ENCODE measurements around the gene SH2D5.
A peak's percentile ranks its signal among the peaks of the same experiment; 100 is the strongest.
"Not testable (repeated sequence)": the region's sequence is repeated elsewhere in the genome, so short reads cannot be mapped to it uniquely, and the experiment has no call there.

SH2D5 gene

GRCh38 chr1:20683614-20684013 lies 48.9 kb downstream of the SH2D5 start:
- DNase-seq (ENCODE audit: low spot score), result no peak
- TF ChIP-seq, protein P1, sequence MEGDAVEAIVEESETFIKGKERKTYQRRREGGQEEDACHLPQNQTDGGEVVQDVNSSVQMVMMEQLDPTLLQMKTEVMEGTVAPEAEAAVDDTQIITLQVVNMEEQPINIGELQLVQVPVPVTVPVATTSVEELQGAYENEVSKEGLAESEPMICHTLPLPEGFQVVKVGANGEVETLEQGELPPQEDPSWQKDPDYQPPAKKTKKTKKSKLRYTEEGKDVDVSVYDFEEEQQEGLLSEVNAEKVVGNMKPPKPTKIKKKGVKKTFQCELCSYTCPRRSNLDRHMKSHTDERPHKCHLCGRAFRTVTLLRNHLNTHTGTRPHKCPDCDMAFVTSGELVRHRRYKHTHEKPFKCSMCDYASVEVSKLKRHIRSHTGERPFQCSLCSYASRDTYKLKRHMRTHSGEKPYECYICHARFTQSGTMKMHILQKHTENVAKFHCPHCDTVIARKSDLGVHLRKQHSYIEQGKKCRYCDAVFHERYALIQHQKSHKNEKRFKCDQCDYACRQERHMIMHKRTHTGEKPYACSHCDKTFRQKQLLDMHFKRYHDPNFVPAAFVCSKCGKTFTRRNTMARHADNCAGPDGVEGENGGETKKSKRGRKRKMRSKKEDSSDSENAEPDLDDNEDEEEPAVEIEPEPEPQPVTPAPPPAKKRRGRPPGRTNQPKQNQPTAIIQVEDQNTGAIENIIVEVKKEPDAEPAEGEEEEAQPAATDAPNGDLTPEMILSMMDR (IDR thresholded peaks at IDR 0.05; ENCODE audit: extremely low read depth, insufficient read depth, missing control alignments), result no peak
- in situ Hi-C loops (cut with MboI; ENCODE audit: low pct_unique_long_range_greater_than_20kb, low sequenced_read_pairs, unreplicated experiment), result no loop called here

DNA sequence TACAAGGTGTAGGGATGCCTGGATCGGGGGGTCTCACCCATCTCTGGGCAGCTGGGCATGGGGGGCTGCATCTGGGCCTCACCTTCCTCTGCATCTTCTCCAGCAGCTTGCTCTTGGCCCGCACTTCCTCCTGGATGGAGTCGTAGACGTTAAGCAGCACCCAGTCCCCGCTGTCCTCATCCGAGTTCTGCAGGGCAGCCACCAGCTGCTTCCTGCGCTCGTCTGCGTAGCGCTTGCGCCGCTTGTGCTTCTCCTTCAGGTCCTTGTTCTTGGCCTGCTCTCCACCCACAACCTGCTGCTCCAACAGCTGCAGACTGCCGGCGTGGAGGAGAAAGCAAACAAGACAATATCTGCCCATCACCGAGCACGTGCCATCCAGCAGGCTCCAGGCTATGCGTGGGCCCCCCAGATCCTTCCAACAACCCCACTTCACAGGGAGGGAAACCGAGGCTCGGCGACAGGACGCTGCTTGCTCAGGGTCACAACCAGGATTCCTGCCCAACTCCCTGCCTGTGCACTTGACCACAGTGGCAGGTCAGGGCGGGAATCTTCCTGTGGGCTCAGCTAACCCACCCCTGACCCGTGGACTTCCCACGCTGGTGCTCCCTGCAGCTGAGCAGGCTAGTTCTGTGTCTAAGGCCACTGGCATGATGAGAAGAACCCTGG lies 49.8 kb downstream of the SH2D5 start:
- in situ Hi-C loops (cut with MboI; ENCODE audit: low pct_unique_long_range_greater_than_20kb, low sequenced_read_pairs, unreplicated experiment), result no loop called here
- no peak for DNase-seq (ENCODE audit: low spot score)
- TF ChIP-seq, protein P1 (IDR thresholded peaks at IDR 0.05; ENCODE audit: extremely low read depth, insufficient read depth, missing control alignments), result no peak

GRCh38 chr1:20681999-20682398 lies 50.5 kb downstream of the SH2D5 start:
- no peak for DNase-seq (ENCODE audit: low spot score)
- in situ Hi-C loops (cut with MboI; ENCODE audit: low pct_unique_long_range_greater_than_20kb, low sequenced_read_pairs, unreplicated experiment), result no loop called here
- TF ChIP-seq, protein P1 (IDR thresholded peaks at IDR 0.05; ENCODE audit: extremely low read depth, insufficient read depth, missing control alignments), result no peak

- in situ Hi-C loops (cut with MboI; ENCODE audit: low pct_unique_long_range_greater_than_20kb, low sequenced_read_pairs, unreplicated experiment), result no loop called here
- TF ChIP-seq, protein P1 (IDR thresholded peaks at IDR 0.05; ENCODE audit: extremely low read depth, insufficient read depth, missing control alignments), result no peak
- no peak for DNase-seq (ENCODE audit: low spot score)
Measured at GRCh38 chr1:20680269-20680668, 52.2 kb downstream of the SH2D5 start.

DNA sequence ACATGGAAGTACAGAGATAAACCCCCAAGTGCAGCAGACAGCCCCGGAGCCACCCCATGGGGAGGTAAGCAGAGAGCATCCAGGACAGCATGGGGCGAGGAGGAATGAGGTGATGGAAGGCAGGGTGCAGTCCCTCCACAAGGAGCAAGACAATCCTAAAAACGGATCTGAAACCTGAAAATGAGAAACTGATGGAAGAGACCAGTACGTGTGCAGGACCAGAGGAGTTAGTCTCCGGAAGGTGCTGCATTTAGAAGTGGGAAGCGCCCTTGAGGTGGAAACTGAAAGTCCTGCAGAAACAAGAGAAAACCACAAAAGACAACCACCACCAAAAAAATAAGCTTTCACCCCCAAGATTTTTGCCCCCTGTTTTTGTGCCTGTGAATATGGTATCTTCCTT lies 53.9 kb downstream of the SH2D5 start:
- TF ChIP-seq, protein P1 (IDR thresholded peaks at IDR 0.05; ENCODE audit: extremely low read depth, insufficient read depth, missing control alignments), result no peak
- in situ Hi-C loops (cut with MboI; ENCODE audit: low pct_unique_long_range_greater_than_20kb, low sequenced_read_pairs, unreplicated experiment), result no loop called here
- peak; percentile 61 for DNase-seq (ENCODE audit: low spot score)

GRCh38 chr1:20673626-20674025 lies 58.9 kb downstream of the SH2D5 start:
- DNase-seq (ENCODE audit: low spot score); in situ Hi-C loops (cut with MboI; ENCODE audit: low pct_unique_long_range_greater_than_20kb, low sequenced_read_pairs, unreplicated experiment): not testable (repeated sequence)

- DNase-seq (ENCODE audit: low spot score), result no peak
- in situ Hi-C loops (cut with MboI; ENCODE audit: low pct_unique_long_range_greater_than_20kb, low sequenced_read_pairs, unreplicated experiment), result no loop called here
- TF ChIP-seq, protein P1 (IDR thresholded peaks at IDR 0.05; ENCODE audit: extremely low read depth, insufficient read depth, missing control alignments), result no peak
Measured at GRCh38 chr1:20672265-20672632, 60.3 kb downstream of the SH2D5 start.

Data from GM13977 (cell line).